Measurements from ENCODE around the gene HDAC9.
"Not testable (repeated sequence)": the region's sequence is repeated elsewhere in the genome, so short reads cannot be mapped to it uniquely, and the experiment has no call there.

The HDAC9 gene

DNA sequence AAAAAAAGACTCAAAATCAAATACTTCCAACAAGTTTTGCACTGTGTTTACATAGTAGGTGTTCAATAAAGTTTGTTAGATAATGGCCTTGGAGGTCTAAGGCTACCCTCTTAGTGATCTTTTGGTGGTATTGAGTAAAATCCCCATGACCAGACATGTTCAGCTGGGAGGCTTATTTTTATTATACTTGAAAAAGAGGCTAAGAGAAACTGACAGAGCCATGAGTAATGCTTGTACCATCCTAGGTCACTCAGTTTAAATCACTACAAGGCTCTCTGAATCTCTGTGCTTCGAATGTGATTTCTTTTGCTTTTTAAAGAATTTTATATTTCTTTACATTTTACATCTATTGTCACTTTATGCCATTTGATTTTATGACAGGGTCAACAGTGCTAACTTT is 531.3 kb downstream of the HDAC9 start:
- no peak for DNase-seq (ENCODE audit: low spot score)

DNA sequence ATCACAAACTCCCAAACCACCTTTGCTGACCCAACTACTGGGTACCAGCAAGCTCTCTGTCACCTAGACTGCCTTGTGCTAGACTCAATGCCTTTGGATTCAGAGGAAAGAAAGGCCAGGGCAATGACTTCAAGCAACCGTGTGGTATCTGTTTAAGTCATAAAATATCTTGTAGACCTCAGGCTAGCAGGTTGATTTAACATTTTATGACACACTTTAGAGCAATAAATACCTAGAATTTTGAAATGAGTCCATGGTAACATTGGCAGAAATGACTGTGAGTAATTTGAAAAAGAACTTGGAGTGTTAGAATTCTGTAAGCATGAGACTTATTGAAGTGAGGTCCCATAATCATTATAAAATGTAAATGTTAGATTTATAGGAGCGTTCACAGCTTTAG is 534.7 kb downstream of the HDAC9 start:
- no peak for DNase-seq (ENCODE audit: low spot score)

- DNase-seq (ENCODE audit: low spot score), result not testable (repeated sequence)
Measured at GRCh38 chr7:19032942-19033341, 537.4 kb downstream of the HDAC9 start.

DNA sequence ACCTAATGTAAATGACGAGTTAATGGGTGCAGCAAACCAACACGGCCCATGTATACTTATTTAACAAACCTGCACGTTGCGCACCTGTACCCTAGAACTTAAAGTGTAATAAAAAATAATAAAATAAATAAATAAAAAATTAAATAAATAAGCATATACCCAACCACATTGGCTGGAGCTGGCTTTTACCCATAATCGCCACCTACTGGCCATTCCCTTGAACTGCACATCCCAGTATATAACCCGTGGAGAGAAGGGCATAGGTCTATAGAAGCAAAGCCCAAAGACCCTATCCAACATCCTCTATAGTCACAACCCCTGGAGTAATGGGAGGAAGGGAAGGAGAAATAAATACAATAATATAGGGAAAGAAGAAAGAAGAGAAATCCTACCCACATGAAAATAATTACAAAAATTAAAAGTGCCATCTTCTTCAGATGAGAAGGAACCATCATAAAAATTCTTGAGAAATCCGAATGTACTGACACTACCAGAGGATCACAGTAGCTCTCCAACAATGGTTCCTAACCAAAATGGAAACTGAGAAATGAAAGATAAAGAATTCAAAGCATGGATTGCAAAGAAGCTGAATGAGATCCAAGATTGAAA is 556.3 kb downstream of the HDAC9 start:
- peak; percentile 48 for DNase-seq (ENCODE audit: low spot score)
